22Rv1 (cell line): ENCODE measurements around the gene BMPER.

Experiments used
- ZFX ChIP-seq: fragments of 450-650 bp; IDR thresholded peaks from 2 replicates; pipeline ENCODE4 v1.6.1; 2017; ENCODE audit warnings: antibody characterized with exemption, borderline replicate concordance
- TF ChIP-seq, protein P1 (sequence below): fragments of 450-650 bp; IDR thresholded peaks from 2 replicates; pipeline ENCODE4 v1.5.1; 2017; ENCODE audit warnings: mild to moderate bottlenecking

DNA sequence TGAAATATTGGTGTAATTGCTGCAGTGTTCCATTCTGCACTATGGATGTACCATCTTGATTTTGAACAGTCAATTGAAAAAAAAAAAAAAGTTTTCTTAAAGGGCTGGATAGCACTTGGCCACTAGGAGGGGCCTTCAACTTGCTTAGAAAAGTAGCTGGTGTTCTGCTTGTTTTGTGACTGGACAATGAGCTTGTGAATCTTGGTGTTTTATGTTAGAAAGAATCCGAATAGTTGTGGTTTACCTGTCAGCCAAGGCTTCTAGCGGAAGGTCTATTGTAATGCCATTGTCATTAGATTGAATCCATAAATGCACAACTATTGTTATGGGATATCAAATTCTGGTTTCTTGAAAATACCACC lies 77.1 kb downstream of the BMPER start:
- TF ChIP-seq, protein P1, sequence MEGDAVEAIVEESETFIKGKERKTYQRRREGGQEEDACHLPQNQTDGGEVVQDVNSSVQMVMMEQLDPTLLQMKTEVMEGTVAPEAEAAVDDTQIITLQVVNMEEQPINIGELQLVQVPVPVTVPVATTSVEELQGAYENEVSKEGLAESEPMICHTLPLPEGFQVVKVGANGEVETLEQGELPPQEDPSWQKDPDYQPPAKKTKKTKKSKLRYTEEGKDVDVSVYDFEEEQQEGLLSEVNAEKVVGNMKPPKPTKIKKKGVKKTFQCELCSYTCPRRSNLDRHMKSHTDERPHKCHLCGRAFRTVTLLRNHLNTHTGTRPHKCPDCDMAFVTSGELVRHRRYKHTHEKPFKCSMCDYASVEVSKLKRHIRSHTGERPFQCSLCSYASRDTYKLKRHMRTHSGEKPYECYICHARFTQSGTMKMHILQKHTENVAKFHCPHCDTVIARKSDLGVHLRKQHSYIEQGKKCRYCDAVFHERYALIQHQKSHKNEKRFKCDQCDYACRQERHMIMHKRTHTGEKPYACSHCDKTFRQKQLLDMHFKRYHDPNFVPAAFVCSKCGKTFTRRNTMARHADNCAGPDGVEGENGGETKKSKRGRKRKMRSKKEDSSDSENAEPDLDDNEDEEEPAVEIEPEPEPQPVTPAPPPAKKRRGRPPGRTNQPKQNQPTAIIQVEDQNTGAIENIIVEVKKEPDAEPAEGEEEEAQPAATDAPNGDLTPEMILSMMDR, result peak; percentile 35
- no peak for TF ChIP-seq ZFX
